ENCODE measurements around the gene KLHL33. TPM values are rescaled to one million over a fixed set of nuclear protein-coding genes. Genes with fewer than 3 reads are reported as not detected.

The KLHL33 gene
- total and polyA plus RNA-seq, 2 donors (not counting 3 experiments of a cell fraction or from before 2014, with no cell fraction given), result not detected

DNA sequence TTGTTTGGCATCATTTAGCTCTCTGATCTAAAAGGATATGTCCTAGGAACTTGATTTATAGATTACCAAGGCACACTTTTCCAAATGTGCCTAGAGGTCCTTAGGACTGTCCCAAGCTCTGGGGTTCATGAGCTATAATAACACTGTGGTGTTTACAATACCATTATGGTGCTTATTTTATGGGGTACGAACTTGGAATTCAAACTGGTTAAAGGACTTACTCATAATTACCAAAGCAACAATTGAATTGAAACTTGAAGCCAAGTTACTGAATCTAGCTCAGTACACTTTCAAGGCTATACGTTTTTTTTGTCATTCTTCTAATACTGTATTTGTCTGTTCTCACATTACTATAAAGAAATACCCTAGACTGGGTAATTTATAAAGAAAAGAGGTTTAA, 13.1 kb downstream of the KLHL33 start:
- ChIA-PET CTCF (interaction anchor here (3.3 kb wide), 1 partner anchor 8 kb away, joined by 30 read pairs; the partner anchor contains the start of gene TEP1), POLR2A (interaction anchor here (0.6 to 1.5 kb wide), 2 partner anchors 27 to 32 kb away, joined by 3 to 4 read pairs; partner anchors contain the start of gene APEX1)
- DNase-seq (ENCODE audit: low read depth, low spot score) (no peak), FAIRE-seq (no peak)
- H3K4me1 ChIP-seq (ENCODE audit: control insufficient read depth, extremely low read depth, insufficient read depth, low read length), result peaks cover 9% of the 10 kb centered on the region
- H3K79me2 ChIP-seq (ENCODE audit: control insufficient read depth, insufficient read depth, low read length), result no peaks in the 10 kb centered on the region
- BruUV-seq (replicated peaks), result no TSS peak
- intact Hi-C loops (cut with micrococcal nuclease) (no loop called here), dilution Hi-C loops (cut with MboI; ENCODE audit: extremely low pct_ligation_motif_present, low sequenced_read_pairs) (no loop called here)
- H3K4me3 ChIP-seq (replicated peaks in 1 of 3; ENCODE audit: insufficient read depth in 1 of 3, low read depth in 1 of 3, low read length in 3 of 3), result no peak overlapping the region
- no peaks in the 10 kb centered on the region for H3K9me3 ChIP-seq (replicated peaks; ENCODE audit: control insufficient read depth, insufficient read depth, low read length)
- H3K36me3 ChIP-seq (ENCODE audit: control insufficient read depth in 2 of 2, extremely low read depth in 1 of 2, insufficient read depth in 2 of 2, low read length in 2 of 2), result no peaks in the 10 kb centered on the region
- TF ChIP-seq JUN (IDR thresholded peaks at IDR 0.05; ENCODE audit: borderline replicate concordance, insufficient read depth, insufficient read length, low read depth), result no peak
- TF ChIP-seq EZH2 (IDR thresholded peaks at IDR 0.05; ENCODE audit: borderline replicate concordance, low read depth, low read length, severe bottlenecking), result no peak
- TF ChIP-seq, protein P1, sequence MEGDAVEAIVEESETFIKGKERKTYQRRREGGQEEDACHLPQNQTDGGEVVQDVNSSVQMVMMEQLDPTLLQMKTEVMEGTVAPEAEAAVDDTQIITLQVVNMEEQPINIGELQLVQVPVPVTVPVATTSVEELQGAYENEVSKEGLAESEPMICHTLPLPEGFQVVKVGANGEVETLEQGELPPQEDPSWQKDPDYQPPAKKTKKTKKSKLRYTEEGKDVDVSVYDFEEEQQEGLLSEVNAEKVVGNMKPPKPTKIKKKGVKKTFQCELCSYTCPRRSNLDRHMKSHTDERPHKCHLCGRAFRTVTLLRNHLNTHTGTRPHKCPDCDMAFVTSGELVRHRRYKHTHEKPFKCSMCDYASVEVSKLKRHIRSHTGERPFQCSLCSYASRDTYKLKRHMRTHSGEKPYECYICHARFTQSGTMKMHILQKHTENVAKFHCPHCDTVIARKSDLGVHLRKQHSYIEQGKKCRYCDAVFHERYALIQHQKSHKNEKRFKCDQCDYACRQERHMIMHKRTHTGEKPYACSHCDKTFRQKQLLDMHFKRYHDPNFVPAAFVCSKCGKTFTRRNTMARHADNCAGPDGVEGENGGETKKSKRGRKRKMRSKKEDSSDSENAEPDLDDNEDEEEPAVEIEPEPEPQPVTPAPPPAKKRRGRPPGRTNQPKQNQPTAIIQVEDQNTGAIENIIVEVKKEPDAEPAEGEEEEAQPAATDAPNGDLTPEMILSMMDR (IDR thresholded peaks at IDR 0.05; ENCODE audit: extremely low read depth in 1 of 2, insufficient read depth in 1 of 2, low read depth in 1 of 2, low read length in 2 of 2), result no peak
- no peak for TF ChIP-seq FOS (IDR thresholded peaks at IDR 0.05; ENCODE audit: borderline replicate concordance, insufficient read depth, low read length)
- TF ChIP-seq POLR2A (IDR thresholded peaks at IDR 0.05; ENCODE audit: low read depth, low read length), result no peak
- TF ChIP-seq, protein P2, sequence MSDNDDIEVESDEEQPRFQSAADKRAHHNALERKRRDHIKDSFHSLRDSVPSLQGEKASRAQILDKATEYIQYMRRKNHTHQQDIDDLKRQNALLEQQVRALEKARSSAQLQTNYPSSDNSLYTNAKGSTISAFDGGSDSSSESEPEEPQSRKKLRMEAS (IDR thresholded peaks at IDR 0.05; ENCODE audit: insufficient read depth, insufficient read length), result no peak
- TF ChIP-seq POLR2AphosphoS5 (IDR thresholded peaks at IDR 0.05; ENCODE audit: insufficient read depth, low read depth, low read length), result no peak
- TF ChIP-seq MYC (IDR thresholded peaks at IDR 0.05; ENCODE audit: low read depth, low read length), result no peak
- TF ChIP-seq GATA2 (IDR thresholded peaks at IDR 0.05; ENCODE audit: insufficient read depth, insufficient read length, low read depth, low read length), result no peak
- H3K4me2 ChIP-seq (ENCODE audit: insufficient read depth, low read length), result no peak overlapping the region
- H4K20me1 ChIP-seq (replicated peaks; ENCODE audit: control insufficient read depth, extremely low read depth, insufficient read depth, low read length), result no peaks in the 10 kb centered on the region
- H3K27me3 ChIP-seq (ENCODE audit: control insufficient read depth in 2 of 2, insufficient read depth in 2 of 2, low read length in 2 of 2), result no peaks in the 10 kb centered on the region
- no peak overlapping the region for H2AFZ ChIP-seq (ENCODE audit: low read depth, low read length)
- H3K27ac ChIP-seq (ENCODE audit: insufficient read depth, low read depth, low read length), result no peak overlapping the region
- no peak overlapping the region for H3K9ac ChIP-seq (replicated peaks; ENCODE audit: extremely low read depth, insufficient read depth, low read length)
- H3K9me1 ChIP-seq (replicated peaks; ENCODE audit: control insufficient read depth, extremely low read depth, insufficient read depth, low read length), result no peaks in the 10 kb centered on the region
